ENCODE measurements around the gene CACNG4.

The CACNG4 gene

GRCh38 chr17:67015001-67015400 is 50.5 kb downstream of the CACNG4 start:
- in situ Hi-C loops (cut with MboI; ENCODE audit: low sequenced_read_pairs), result no loop called here

GRCh38 chr17:67016039-67016762 is 51.7 kb downstream of the CACNG4 start:
- in situ Hi-C loops (cut with MboI; ENCODE audit: low sequenced_read_pairs), result no loop called here

- in situ Hi-C loops (cut with MboI; ENCODE audit: low sequenced_read_pairs), result no loop called here
Measured at GRCh38 chr17:67017910-67018309, 53.4 kb downstream of the CACNG4 start.

GRCh38 chr17:67018471-67019434 is 54.2 kb downstream of the CACNG4 start:
- in situ Hi-C loops (cut with MboI; ENCODE audit: low sequenced_read_pairs), result no loop called here

GRCh38 chr17:67019809-67020208 is 55.3 kb downstream of the CACNG4 start:
- in situ Hi-C loops (cut with MboI; ENCODE audit: low sequenced_read_pairs), result no loop called here

- in situ Hi-C loops (cut with MboI; ENCODE audit: low sequenced_read_pairs), result no loop called here
Measured at GRCh38 chr17:67020293-67020766, 55.8 kb downstream of the CACNG4 start.

GRCh38 chr17:67021196-67021595 is 56.7 kb downstream of the CACNG4 start:
- in situ Hi-C loops (cut with MboI; ENCODE audit: low sequenced_read_pairs), result no loop called here

- in situ Hi-C loops (cut with MboI; ENCODE audit: low sequenced_read_pairs), result no loop called here
Measured at GRCh38 chr17:67021743-67022450, 57.4 kb downstream of the CACNG4 start.

- in situ Hi-C loops (cut with MboI; ENCODE audit: low sequenced_read_pairs), result no loop called here
Measured at GRCh38 chr17:67022451-67022810, 57.9 kb downstream of the CACNG4 start.

GRCh38 chr17:67024736-67025135 is 60.2 kb downstream of the CACNG4 start:
- in situ Hi-C loops (cut with MboI; ENCODE audit: low sequenced_read_pairs), result no loop called here

- in situ Hi-C loops (cut with MboI; ENCODE audit: low sequenced_read_pairs), result no loop called here
Measured at GRCh38 chr17:67025216-67025792, 60.8 kb downstream of the CACNG4 start.

- in situ Hi-C loops (cut with MboI; ENCODE audit: low sequenced_read_pairs), result no loop called here
Measured at GRCh38 chr17:67026341-67026740, 61.8 kb downstream of the CACNG4 start.

- in situ Hi-C loops (cut with MboI; ENCODE audit: low sequenced_read_pairs), result no loop called here
Measured at GRCh38 chr17:67027031-67027628, 62.6 kb downstream of the CACNG4 start.

- in situ Hi-C loops (cut with MboI; ENCODE audit: low sequenced_read_pairs), result no loop called here
Measured at GRCh38 chr17:67030641-67031040, 66.1 kb downstream of the CACNG4 start.

- in situ Hi-C loops (cut with MboI; ENCODE audit: low sequenced_read_pairs), result no loop called here
Measured at GRCh38 chr17:67032382-67032781, 67.9 kb downstream of the CACNG4 start.

GRCh38 chr17:67032985-67033384 is 68.5 kb downstream of the CACNG4 start:
- in situ Hi-C loops (cut with MboI; ENCODE audit: low sequenced_read_pairs), result no loop called here

GRCh38 chr17:67033613-67034012 is 69.1 kb downstream of the CACNG4 start:
- in situ Hi-C loops (cut with MboI; ENCODE audit: low sequenced_read_pairs), result no loop called here

GRCh38 chr17:67035131-67036083 is 70.9 kb downstream of the CACNG4 start:
- in situ Hi-C loops (cut with MboI; ENCODE audit: low sequenced_read_pairs), result no loop called here

GRCh38 chr17:67038861-67039365 is 74.4 kb downstream of the CACNG4 start:
- in situ Hi-C loops (cut with MboI; ENCODE audit: low sequenced_read_pairs), result no loop called here
